LNCaP clone FGC (cell line): ENCODE results near the gene PRKN.

Experiments used
- DNase-seq: peaks from one replicate; pipeline ENCODE4 v3.0.0-alpha.2; 2011; ENCODE audit warnings: low read depth
- H3K4me3 ChIP-seq: 2 replicates; pipeline ENCODE4 v1.5.1; 2011; ENCODE audit warnings: mild to moderate bottlenecking, low read depth, low read length, control low read depth
- CTCF ChIP-seq: IDR thresholded peaks from 2 replicates; pipeline ENCODE4 v1.5.1; 2012; ENCODE audit warnings: mild to moderate bottlenecking; ENCODE audit not compliant: control insufficient read depth, insufficient read depth; ENCODE audit errors: extremely low read depth

Gene PRKN

GRCh38 chr6:162528538-162528937, 199.0 kb downstream of the PRKN start:
- no peak overlapping the region for H3K4me3 ChIP-seq
- no peak for DNase-seq
- TF ChIP-seq CTCF, result no peak

- no peak for DNase-seq
- TF ChIP-seq CTCF, result no peak
- H3K4me3 ChIP-seq, result no peak overlapping the region
Observed at GRCh38 chr6:162526960-162527359, 200.6 kb downstream of the PRKN start.

GRCh38 chr6:162525181-162525580, 202.4 kb downstream of the PRKN start:
- DNase-seq, result no peak
- no peak overlapping the region for H3K4me3 ChIP-seq
- no peak for TF ChIP-seq CTCF

GRCh38 chr6:162512744-162513143, 214.8 kb downstream of the PRKN start:
- no peak for TF ChIP-seq CTCF
- DNase-seq, result no peak
- H3K4me3 ChIP-seq, result no peak overlapping the region

GRCh38 chr6:162497389-162497788, 230.2 kb downstream of the PRKN start:
- DNase-seq, result no peak

GRCh38 chr6:162493917-162494316, 233.6 kb downstream of the PRKN start:
- no peak for TF ChIP-seq CTCF
- no peak overlapping the region for H3K4me3 ChIP-seq

More at GRCh38 chr6:162497389-162497788, 230.2 kb downstream of the PRKN start:
- TF ChIP-seq CTCF, result no peak
- no peak overlapping the region for H3K4me3 ChIP-seq

GRCh38 chr6:162491637-162492036, 235.9 kb downstream of the PRKN start:
- no peak for TF ChIP-seq CTCF
- no peak for DNase-seq
- H3K4me3 ChIP-seq, result no peak overlapping the region

More at GRCh38 chr6:162493917-162494316, 233.6 kb downstream of the PRKN start:
- no peak for DNase-seq
